ENCODE measurements around the gene IPO4. TPM values are rescaled to one million over a fixed set of nuclear protein-coding genes. Genes with fewer than 3 reads are reported as not detected.

The IPO4 gene
- total and polyA plus RNA-seq, 2 of the 13 experiments (the other 11 are each of a cell fraction or from before 2014, with no cell fraction given): 39.0 to 179 TPM

DNA sequence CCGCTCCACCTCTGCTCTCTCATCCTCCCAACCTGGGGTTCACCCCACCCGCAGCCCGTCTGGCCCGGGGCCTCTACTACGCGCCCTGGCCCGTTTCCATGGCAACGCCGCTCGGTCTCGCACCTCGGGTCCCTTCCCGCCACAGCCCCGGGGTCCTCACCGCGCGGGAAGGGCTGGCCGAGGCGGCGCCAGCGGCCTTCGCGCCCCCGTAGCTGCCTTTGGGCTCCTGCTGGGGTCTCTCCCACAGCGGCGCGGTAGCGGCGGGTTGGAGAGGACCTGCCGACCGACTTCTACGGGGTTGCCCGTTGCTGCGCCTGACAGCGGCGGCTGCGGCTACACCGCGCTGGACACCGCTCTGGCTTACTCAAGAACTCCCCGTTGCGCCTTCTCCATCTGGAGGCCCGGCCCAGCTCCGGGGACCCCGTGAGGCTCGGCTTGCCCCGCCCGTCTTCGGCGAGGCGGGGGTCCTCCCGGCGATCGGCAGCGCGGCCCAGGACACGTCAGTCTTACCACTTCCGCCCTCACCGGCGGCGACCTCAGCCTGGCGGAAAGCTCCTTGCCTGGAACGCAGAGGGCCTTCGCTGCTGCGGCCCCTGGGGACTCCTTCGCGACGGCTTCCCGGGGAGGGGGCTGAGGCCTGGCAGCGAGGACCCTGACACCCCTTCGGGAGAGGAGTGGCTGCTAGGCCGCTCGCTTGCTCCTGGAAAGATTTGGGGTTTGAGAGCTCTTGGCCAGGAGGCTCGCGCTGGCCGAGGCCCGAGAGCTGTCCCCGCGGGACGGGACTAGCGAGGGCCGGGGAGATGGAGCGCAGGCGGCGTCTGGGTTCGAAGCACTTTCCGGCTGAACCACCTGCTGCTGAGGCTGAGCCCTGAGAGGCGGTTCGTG lies 6.8 kb upstream of the IPO4 start, which contains the start of gene TM9SF1 (continued):
- TF ChIP-seq FLYWCH1 (CRISPR knock-in tag; IDR thresholded peaks at IDR 0.05) (peak; percentile 75; the same call in 1 of the 2 replicates), ZNF546 (CRISPR knock-in tag; conservative IDR thresholded peaks at IDR 0.05) (peak; percentile 99), ZSCAN9 (CRISPR knock-in tag; IDR thresholded peaks at IDR 0.05; ENCODE audit: borderline replicate concordance) (peak; percentile 96), ZNF589 (CRISPR knock-in tag; conservative IDR thresholded peaks at IDR 0.05) (no peak), KDM5A (IDR thresholded peaks at IDR 0.05; ENCODE audit: borderline replicate concordance, low read length) (peak; percentile 92), ZNF558 (CRISPR knock-in tag; IDR thresholded peaks at IDR 0.05; ENCODE audit: borderline replicate concordance) (no peak), ZFP1 (CRISPR knock-in tag; IDR thresholded peaks at IDR 0.05) (peak; percentile 82; the same call in 1 of the 2 replicates), GATAD1 (CRISPR knock-in tag; IDR thresholded peaks at IDR 0.05) (peak; percentile 98), TEAD3 (CRISPR knock-in tag; optimal IDR thresholded peaks at IDR 0.05; ENCODE audit: borderline replicate concordance) (peak; percentile 92), ZNF225 (CRISPR knock-in tag; IDR thresholded peaks at IDR 0.05) (peak; percentile 94), ZNF382 (CRISPR knock-in tag; IDR thresholded peaks at IDR 0.05; ENCODE audit: borderline replicate concordance) (no peak)
- TF ChIP-seq, protein P1, sequence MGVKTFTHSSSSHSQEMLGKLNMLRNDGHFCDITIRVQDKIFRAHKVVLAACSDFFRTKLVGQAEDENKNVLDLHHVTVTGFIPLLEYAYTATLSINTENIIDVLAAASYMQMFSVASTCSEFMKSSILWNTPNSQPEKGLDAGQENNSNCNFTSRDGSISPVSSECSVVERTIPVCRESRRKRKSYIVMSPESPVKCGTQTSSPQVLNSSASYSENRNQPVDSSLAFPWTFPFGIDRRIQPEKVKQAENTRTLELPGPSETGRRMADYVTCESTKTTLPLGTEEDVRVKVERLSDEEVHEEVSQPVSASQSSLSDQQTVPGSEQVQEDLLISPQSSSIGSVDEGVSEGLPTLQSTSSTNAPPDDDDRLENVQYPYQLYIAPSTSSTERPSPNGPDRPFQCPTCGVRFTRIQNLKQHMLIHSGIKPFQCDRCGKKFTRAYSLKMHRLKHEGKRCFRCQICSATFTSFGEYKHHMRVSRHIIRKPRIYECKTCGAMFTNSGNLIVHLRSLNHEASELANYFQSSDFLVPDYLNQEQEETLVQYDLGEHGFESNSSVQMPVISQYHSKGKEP (CRISPR knock-in tag; IDR thresholded peaks at IDR 0.05): peak; percentile 95
- TF ChIP-seq, protein P2, sequence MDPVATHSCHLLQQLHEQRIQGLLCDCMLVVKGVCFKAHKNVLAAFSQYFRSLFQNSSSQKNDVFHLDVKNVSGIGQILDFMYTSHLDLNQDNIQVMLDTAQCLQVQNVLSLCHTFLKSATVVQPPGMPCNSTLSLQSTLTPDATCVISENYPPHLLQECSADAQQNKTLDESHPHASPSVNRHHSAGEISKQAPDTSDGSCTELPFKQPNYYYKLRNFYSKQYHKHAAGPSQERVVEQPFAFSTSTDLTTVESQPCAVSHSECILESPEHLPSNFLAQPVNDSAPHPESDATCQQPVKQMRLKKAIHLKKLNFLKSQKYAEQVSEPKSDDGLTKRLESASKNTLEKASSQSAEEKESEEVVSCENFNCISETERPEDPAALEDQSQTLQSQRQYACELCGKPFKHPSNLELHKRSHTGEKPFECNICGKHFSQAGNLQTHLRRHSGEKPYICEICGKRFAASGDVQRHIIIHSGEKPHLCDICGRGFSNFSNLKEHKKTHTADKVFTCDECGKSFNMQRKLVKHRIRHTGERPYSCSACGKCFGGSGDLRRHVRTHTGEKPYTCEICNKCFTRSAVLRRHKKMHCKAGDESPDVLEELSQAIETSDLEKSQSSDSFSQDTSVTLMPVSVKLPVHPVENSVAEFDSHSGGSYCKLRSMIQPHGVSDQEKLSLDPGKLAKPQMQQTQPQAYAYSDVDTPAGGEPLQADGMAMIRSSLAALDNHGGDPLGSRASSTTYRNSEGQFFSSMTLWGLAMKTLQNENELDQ (CRISPR knock-in tag; IDR thresholded peaks at IDR 0.05; ENCODE audit: borderline replicate concordance): peak; percentile 20
- TF ChIP-seq, protein P3, sequence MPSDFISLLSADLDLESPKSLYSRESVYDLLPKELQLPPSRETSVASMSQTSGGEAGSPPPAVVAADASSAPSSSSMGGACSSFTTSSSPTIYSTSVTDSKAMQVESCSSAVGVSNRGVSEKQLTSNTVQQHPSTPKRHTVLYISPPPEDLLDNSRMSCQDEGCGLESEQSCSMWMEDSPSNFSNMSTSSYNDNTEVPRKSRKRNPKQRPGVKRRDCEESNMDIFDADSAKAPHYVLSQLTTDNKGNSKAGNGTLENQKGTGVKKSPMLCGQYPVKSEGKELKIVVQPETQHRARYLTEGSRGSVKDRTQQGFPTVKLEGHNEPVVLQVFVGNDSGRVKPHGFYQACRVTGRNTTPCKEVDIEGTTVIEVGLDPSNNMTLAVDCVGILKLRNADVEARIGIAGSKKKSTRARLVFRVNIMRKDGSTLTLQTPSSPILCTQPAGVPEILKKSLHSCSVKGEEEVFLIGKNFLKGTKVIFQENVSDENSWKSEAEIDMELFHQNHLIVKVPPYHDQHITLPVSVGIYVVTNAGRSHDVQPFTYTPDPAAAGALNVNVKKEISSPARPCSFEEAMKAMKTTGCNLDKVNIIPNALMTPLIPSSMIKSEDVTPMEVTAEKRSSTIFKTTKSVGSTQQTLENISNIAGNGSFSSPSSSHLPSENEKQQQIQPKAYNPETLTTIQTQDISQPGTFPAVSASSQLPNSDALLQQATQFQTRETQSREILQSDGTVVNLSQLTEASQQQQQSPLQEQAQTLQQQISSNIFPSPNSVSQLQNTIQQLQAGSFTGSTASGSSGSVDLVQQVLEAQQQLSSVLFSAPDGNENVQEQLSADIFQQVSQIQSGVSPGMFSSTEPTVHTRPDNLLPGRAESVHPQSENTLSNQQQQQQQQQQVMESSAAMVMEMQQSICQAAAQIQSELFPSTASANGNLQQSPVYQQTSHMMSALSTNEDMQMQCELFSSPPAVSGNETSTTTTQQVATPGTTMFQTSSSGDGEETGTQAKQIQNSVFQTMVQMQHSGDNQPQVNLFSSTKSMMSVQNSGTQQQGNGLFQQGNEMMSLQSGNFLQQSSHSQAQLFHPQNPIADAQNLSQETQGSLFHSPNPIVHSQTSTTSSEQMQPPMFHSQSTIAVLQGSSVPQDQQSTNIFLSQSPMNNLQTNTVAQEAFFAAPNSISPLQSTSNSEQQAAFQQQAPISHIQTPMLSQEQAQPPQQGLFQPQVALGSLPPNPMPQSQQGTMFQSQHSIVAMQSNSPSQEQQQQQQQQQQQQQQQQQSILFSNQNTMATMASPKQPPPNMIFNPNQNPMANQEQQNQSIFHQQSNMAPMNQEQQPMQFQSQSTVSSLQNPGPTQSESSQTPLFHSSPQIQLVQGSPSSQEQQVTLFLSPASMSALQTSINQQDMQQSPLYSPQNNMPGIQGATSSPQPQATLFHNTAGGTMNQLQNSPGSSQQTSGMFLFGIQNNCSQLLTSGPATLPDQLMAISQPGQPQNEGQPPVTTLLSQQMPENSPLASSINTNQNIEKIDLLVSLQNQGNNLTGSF (CRISPR knock-in tag; IDR thresholded peaks at IDR 0.05): peak; percentile 93
- TF ChIP-seq, protein P4, sequence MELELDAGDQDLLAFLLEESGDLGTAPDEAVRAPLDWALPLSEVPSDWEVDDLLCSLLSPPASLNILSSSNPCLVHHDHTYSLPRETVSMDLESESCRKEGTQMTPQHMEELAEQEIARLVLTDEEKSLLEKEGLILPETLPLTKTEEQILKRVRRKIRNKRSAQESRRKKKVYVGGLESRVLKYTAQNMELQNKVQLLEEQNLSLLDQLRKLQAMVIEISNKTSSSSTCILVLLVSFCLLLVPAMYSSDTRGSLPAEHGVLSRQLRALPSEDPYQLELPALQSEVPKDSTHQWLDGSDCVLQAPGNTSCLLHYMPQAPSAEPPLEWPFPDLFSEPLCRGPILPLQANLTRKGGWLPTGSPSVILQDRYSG (CRISPR knock-in tag; IDR thresholded peaks at IDR 0.05): peak; percentile 97

Data from HepG2 (cell line).